ENCODE measurements around the gene SQSTM1. TPM values are rescaled to one million over a fixed set of nuclear protein-coding genes. Genes with fewer than 3 reads are reported as not detected.
A peak's percentile ranks its signal among the peaks of the same experiment; 100 is the strongest.

Gene SQSTM1
- total and polyA plus RNA-seq, 9 of the 15 experiments (the other 6 are each of a cell fraction or from before 2014, with no cell fraction given), result 5.6 to 148 (median 64.0) TPM

DNA sequence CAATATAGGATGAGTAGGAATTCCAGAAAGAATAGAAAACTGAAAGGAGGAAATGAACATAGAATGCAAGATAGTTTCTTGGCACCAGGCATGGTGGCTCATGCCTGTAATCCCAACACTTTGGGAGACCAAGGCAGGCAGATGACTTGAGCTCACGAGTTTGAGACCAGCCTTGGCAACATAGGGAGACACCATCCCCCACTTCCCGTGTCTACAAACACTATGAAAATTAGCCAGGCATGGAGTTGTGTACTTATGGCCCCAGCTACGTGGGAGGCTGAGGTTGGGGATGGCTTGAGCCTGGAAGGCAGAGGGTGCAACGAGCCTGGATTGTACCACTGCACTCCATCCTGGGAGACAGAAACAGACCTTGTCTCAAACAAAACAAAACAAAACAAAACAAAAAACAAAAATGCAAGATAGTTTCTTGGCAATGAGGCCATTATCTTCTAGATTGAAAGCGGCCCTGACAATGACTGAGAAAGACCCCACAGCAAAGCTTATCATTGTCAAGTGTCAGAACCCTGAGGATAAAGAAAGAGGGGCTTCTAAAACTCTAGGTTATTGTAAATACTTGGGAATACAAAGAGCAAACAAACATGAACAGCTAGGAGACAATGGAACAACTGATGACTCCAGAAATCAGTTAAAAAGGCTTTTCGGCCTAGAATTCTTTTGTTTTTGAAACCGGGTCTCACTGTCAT is 9.2 kb downstream of the SQSTM1 start (continued):
- TF ChIP-seq, protein P1, sequence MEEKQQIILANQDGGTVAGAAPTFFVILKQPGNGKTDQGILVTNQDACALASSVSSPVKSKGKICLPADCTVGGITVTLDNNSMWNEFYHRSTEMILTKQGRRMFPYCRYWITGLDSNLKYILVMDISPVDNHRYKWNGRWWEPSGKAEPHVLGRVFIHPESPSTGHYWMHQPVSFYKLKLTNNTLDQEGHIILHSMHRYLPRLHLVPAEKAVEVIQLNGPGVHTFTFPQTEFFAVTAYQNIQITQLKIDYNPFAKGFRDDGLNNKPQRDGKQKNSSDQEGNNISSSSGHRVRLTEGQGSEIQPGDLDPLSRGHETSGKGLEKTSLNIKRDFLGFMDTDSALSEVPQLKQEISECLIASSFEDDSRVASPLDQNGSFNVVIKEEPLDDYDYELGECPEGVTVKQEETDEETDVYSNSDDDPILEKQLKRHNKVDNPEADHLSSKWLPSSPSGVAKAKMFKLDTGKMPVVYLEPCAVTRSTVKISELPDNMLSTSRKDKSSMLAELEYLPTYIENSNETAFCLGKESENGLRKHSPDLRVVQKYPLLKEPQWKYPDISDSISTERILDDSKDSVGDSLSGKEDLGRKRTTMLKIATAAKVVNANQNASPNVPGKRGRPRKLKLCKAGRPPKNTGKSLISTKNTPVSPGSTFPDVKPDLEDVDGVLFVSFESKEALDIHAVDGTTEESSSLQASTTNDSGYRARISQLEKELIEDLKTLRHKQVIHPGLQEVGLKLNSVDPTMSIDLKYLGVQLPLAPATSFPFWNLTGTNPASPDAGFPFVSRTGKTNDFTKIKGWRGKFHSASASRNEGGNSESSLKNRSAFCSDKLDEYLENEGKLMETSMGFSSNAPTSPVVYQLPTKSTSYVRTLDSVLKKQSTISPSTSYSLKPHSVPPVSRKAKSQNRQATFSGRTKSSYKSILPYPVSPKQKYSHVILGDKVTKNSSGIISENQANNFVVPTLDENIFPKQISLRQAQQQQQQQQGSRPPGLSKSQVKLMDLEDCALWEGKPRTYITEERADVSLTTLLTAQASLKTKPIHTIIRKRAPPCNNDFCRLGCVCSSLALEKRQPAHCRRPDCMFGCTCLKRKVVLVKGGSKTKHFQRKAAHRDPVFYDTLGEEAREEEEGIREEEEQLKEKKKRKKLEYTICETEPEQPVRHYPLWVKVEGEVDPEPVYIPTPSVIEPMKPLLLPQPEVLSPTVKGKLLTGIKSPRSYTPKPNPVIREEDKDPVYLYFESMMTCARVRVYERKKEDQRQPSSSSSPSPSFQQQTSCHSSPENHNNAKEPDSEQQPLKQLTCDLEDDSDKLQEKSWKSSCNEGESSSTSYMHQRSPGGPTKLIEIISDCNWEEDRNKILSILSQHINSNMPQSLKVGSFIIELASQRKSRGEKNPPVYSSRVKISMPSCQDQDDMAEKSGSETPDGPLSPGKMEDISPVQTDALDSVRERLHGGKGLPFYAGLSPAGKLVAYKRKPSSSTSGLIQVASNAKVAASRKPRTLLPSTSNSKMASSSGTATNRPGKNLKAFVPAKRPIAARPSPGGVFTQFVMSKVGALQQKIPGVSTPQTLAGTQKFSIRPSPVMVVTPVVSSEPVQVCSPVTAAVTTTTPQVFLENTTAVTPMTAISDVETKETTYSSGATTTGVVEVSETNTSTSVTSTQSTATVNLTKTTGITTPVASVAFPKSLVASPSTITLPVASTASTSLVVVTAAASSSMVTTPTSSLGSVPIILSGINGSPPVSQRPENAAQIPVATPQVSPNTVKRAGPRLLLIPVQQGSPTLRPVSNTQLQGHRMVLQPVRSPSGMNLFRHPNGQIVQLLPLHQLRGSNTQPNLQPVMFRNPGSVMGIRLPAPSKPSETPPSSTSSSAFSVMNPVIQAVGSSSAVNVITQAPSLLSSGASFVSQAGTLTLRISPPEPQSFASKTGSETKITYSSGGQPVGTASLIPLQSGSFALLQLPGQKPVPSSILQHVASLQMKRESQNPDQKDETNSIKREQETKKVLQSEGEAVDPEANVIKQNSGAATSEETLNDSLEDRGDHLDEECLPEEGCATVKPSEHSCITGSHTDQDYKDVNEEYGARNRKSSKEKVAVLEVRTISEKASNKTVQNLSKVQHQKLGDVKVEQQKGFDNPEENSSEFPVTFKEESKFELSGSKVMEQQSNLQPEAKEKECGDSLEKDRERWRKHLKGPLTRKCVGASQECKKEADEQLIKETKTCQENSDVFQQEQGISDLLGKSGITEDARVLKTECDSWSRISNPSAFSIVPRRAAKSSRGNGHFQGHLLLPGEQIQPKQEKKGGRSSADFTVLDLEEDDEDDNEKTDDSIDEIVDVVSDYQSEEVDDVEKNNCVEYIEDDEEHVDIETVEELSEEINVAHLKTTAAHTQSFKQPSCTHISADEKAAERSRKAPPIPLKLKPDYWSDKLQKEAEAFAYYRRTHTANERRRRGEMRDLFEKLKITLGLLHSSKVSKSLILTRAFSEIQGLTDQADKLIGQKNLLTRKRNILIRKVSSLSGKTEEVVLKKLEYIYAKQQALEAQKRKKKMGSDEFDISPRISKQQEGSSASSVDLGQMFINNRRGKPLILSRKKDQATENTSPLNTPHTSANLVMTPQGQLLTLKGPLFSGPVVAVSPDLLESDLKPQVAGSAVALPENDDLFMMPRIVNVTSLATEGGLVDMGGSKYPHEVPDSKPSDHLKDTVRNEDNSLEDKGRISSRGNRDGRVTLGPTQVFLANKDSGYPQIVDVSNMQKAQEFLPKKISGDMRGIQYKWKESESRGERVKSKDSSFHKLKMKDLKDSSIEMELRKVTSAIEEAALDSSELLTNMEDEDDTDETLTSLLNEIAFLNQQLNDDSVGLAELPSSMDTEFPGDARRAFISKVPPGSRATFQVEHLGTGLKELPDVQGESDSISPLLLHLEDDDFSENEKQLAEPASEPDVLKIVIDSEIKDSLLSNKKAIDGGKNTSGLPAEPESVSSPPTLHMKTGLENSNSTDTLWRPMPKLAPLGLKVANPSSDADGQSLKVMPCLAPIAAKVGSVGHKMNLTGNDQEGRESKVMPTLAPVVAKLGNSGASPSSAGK (IDR thresholded peaks at IDR 0.05), result no peak
- TF ChIP-seq ZZZ3 (IDR thresholded peaks at IDR 0.05) (no peak), RBM39 (optimal IDR thresholded peaks at IDR 0.05; ENCODE audit: low read depth, low read length) (no peak), ZNF77 (CRISPR knock-in tag; IDR thresholded peaks at IDR 0.05) (no peak), ZNF23 (CRISPR knock-in tag; IDR thresholded peaks at IDR 0.05) (no peak), ZBTB7A (IDR thresholded peaks at IDR 0.05; ENCODE audit: borderline replicate concordance, control insufficient read depth, low read depth, low read length) (no peak), ZNF780A (CRISPR knock-in tag; IDR thresholded peaks at IDR 0.05) (no peak)
- TF ChIP-seq, protein P2, sequence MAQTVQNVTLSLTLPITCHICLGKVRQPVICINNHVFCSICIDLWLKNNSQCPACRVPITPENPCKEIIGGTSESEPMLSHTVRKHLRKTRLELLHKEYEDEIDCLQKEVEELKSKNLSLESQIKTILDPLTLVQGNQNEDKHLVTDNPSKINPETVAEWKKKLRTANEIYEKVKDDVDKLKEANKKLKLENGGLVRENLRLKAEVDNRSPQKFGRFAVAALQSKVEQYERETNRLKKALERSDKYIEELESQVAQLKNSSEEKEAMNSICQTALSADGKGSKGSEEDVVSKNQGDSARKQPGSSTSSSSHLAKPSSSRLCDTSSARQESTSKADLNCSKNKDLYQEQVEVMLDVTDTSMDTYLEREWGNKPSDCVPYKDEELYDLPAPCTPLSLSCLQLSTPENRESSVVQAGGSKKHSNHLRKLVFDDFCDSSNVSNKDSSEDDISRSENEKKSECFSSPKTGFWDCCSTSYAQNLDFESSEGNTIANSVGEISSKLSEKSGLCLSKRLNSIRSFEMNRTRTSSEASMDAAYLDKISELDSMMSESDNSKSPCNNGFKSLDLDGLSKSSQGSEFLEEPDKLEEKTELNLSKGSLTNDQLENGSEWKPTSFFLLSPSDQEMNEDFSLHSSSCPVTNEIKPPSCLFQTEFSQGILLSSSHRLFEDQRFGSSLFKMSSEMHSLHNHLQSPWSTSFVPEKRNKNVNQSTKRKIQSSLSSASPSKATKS (CRISPR knock-in tag; IDR thresholded peaks at IDR 0.05), result no peak
- TF ChIP-seq, protein P3, sequence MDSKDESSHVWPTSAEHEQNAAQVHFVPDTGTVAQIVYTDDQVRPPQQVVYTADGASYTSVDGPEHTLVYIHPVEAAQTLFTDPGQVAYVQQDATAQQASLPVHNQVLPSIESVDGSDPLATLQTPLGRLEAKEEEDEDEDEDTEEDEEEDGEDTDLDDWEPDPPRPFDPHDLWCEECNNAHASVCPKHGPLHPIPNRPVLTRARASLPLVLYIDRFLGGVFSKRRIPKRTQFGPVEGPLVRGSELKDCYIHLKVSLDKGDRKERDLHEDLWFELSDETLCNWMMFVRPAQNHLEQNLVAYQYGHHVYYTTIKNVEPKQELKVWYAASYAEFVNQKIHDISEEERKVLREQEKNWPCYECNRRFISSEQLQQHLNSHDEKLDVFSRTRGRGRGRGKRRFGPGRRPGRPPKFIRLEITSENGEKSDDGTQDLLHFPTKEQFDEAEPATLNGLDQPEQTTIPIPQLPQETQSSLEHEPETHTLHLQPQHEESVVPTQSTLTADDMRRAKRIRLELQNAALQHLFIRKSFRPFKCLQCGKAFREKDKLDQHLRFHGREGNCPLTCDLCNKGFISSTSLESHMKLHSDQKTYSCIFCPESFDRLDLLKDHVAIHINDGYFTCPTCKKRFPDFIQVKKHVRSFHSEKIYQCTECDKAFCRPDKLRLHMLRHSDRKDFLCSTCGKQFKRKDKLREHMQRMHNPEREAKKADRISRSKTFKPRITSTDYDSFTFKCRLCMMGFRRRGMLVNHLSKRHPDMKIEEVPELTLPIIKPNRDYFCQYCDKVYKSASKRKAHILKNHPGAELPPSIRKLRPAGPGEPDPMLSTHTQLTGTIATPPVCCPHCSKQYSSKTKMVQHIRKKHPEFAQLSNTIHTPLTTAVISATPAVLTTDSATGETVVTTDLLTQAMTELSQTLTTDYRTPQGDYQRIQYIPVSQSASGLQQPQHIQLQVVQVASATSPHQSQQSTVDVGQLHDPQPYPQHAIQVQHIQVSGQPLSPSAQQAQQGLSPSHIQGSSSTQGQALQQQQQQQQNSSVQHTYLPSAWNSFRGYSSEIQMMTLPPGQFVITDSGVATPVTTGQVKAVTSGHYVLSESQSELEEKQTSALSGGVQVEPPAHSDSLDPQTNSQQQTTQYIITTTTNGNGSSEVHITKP (IDR thresholded peaks at IDR 0.05; ENCODE audit: partially characterized antibody), result peak; percentile 46

Measured in K562 (cell line).